ENCODE data around the gene TTN.

TTN gene

DNA sequence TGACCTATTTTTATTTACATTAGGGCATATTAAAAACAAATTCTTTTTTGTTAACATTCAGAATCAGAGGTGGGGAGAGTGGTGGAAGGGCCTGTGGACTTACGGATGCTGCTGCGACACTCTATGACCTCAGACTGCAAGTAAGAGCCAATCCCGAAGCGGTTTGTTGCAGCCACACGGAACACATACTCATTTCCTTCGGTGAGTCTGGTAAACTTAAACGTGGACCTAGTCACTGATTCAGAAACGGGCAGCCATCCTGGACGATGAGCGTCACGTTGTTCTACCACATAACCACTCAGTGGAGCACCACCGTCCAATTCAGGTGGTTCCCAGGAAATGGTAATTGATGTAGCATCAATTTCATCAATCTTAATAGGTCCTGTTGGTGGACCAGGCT is 265.1 kb downstream of the TTN start:
- H3K4me3 ChIP-seq (ENCODE audit: insufficient read length, low read depth) = no peak overlapping the region
- peaks cover 20% of the 10 kb centered on the region for H3K36me3 ChIP-seq (ENCODE audit: insufficient read depth, insufficient read length, low read length)
- TF ChIP-seq ZNF274 (IDR thresholded peaks at IDR 0.05; ENCODE audit: low read depth, low read length) (no peak), YY1 (IDR thresholded peaks at IDR 0.05; ENCODE audit: insufficient read depth, insufficient read length) (no peak), SUZ12 (IDR thresholded peaks at IDR 0.05; ENCODE audit: extremely low read depth, insufficient read depth, insufficient read length) (no peak)
- no peak overlapping the region for H3K9ac ChIP-seq (ENCODE audit: insufficient read length, low read depth)
- DNase-seq (ENCODE audit: low read depth, low spot score) = no peak
- H3K4me1 ChIP-seq (ENCODE audit: insufficient read depth, insufficient read length) = no peaks in the 10 kb centered on the region
- no peaks in the 10 kb centered on the region for H3K9me3 ChIP-seq (ENCODE audit: insufficient read depth, low read length)
- no peaks in the 10 kb centered on the region for H3K27me3 ChIP-seq (ENCODE audit: insufficient read depth, insufficient read length)

DNA sequence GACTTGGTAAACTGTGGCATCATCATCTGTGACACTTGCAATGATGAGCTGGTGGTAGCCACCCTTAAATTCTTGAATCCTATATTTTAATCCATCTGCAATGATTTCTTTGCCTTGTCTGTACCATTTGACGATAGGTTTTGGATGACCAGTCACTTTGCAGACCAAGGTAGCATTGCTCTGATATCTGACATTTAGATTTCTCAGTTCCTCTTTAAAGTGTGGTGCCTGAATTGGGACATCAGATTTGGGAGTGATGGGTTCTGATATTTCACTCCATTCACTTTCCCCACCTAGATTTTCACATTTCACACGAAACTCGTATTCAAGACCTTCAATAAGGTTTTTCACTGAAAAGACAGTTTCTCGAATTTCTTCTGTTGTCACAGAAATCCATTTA is 271.2 kb downstream of the TTN start:
- H3K36me3 ChIP-seq (ENCODE audit: insufficient read depth, insufficient read length, low read length) = peaks cover 18% of the 10 kb centered on the region

DNA sequence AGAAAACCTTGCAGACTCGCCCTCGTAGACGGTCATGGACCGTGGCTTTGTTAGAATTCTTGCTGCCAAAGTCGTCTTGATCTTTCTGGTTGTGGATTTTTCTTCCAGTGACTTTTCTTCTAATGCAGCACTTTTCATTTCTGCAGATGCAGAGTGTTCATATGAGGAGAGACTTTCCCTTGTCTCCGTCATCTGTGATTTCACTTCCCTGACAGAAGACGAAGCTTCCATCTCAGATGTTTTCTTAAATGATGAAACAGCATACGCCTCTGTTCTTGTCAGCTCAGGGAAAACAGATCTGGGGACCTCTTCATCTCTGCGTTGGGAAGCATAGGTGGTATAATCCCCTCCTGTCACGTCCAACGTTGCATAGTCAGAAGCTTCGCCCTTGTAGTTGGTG is 276.1 kb downstream of the TTN start:
- DNase-seq (ENCODE audit: low read depth, low spot score) = no peak
- H3K9me3 ChIP-seq (ENCODE audit: insufficient read depth, low read length) = no peaks in the 10 kb centered on the region
- H3K27me3 ChIP-seq (ENCODE audit: insufficient read depth, insufficient read length) = no peaks in the 10 kb centered on the region
- no peak overlapping the region for H3K9ac ChIP-seq (ENCODE audit: insufficient read length, low read depth)
- H3K36me3 ChIP-seq (ENCODE audit: insufficient read depth, insufficient read length, low read length) = peaks cover 6% of the 10 kb centered on the region
- no peak overlapping the region for H3K4me3 ChIP-seq (ENCODE audit: insufficient read length, low read depth)
- H3K4me1 ChIP-seq (ENCODE audit: insufficient read depth, insufficient read length) = no peaks in the 10 kb centered on the region
- no peak for TF ChIP-seq ZNF274 (IDR thresholded peaks at IDR 0.05; ENCODE audit: low read depth, low read length)
- TF ChIP-seq YY1 (IDR thresholded peaks at IDR 0.05; ENCODE audit: insufficient read depth, insufficient read length) = no peak

More for the DNA sequence above, 271.2 kb downstream of the TTN start:
- H3K4me1 ChIP-seq (ENCODE audit: insufficient read depth, insufficient read length) = no peaks in the 10 kb centered on the region
- H3K9me3 ChIP-seq (ENCODE audit: insufficient read depth, low read length) = no peaks in the 10 kb centered on the region
- H3K9ac ChIP-seq (ENCODE audit: insufficient read length, low read depth) = no peak overlapping the region
- H3K27me3 ChIP-seq (ENCODE audit: insufficient read depth, insufficient read length) = no peaks in the 10 kb centered on the region
- TF ChIP-seq YY1 (IDR thresholded peaks at IDR 0.05; ENCODE audit: insufficient read depth, insufficient read length) (no peak), ZNF274 (IDR thresholded peaks at IDR 0.05; ENCODE audit: low read depth, low read length) (no peak), SUZ12 (IDR thresholded peaks at IDR 0.05; ENCODE audit: extremely low read depth, insufficient read depth, insufficient read length) (no peak)
- no peak overlapping the region for H3K4me3 ChIP-seq (ENCODE audit: insufficient read length, low read depth)
- DNase-seq (ENCODE audit: low read depth, low spot score) = no peak

DNA sequence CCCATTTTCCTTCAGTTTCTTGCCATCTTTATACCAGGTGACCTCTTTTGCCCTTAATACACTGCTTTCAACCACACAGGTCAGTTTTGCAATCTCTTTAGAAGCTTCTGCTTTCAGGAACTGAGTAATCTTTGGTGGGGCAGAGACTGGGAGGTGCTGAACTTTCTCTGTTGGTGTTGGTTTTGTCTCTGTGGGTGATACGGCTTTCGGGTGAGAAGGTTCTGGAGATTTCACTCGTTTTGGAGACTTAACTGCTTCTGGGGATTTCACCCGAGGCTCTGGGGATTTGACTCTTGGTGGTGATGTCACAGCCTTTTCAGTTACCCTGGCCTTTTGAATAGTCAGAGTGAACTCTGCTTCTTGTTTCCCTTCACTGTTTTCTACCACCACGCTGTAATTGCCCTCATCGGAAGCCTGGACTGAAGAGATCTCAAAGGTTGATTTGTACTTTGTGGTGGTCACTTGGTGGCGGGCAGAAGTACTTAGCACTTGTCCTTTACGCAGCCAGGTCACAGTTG is 276.5 kb downstream of the TTN start:
- H3K27me3 ChIP-seq (ENCODE audit: insufficient read depth, insufficient read length) = no peaks in the 10 kb centered on the region
- H3K4me3 ChIP-seq (ENCODE audit: insufficient read length, low read depth) = no peak overlapping the region
- no peaks in the 10 kb centered on the region for H3K9me3 ChIP-seq (ENCODE audit: insufficient read depth, low read length)
- no peak overlapping the region for H3K9ac ChIP-seq (ENCODE audit: insufficient read length, low read depth)
- no peak for DNase-seq (ENCODE audit: low read depth, low spot score)
- TF ChIP-seq ZNF274 (IDR thresholded peaks at IDR 0.05; ENCODE audit: low read depth, low read length) = no peak
- no peak for TF ChIP-seq SUZ12 (IDR thresholded peaks at IDR 0.05; ENCODE audit: extremely low read depth, insufficient read depth, insufficient read length)
- TF ChIP-seq YY1 (IDR thresholded peaks at IDR 0.05; ENCODE audit: insufficient read depth, insufficient read length) = no peak
- no peaks in the 10 kb centered on the region for H3K4me1 ChIP-seq (ENCODE audit: insufficient read depth, insufficient read length)
- peaks cover 4% of the 10 kb centered on the region for H3K36me3 ChIP-seq (ENCODE audit: insufficient read depth, insufficient read length, low read length)

DNA sequence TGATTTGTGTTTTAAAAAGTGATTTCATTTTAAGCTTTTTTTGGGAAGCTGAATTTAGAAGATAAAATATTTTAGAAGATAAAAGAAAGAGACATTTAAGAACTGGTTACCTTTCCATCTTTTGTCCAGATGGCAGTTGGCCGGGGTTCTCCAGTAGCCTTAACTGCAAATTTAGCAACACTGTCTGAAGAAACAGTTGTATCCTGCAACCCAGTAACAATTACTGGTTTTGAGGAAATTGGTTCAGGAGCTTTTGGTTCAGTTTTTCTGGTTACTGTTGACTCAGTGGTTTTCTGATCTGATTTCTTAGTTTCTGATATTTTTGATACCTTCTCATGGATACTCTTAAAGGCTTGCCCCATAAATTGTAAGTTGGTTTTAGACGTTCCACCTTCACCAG is 277.1 kb downstream of the TTN start:
- DNase-seq (ENCODE audit: low read depth, low spot score) = no peak
- Histone ChIP-seq H3K36me3 (ENCODE audit: insufficient read depth, insufficient read length, low read length) (peaks cover 4% of the 10 kb centered on the region), H3K4me3 (ENCODE audit: insufficient read length, low read depth) (no peak overlapping the region), H3K4me1 (ENCODE audit: insufficient read depth, insufficient read length) (no peaks in the 10 kb centered on the region), H3K27me3 (ENCODE audit: insufficient read depth, insufficient read length) (no peaks in the 10 kb centered on the region), H3K9me3 (ENCODE audit: insufficient read depth, low read length) (no peaks in the 10 kb centered on the region), H3K9ac (ENCODE audit: insufficient read length, low read depth) (no peak overlapping the region)
- no peak for TF ChIP-seq YY1 (IDR thresholded peaks at IDR 0.05; ENCODE audit: insufficient read depth, insufficient read length)
- TF ChIP-seq ZNF274 (IDR thresholded peaks at IDR 0.05; ENCODE audit: low read depth, low read length) = no peak
- no peak for TF ChIP-seq SUZ12 (IDR thresholded peaks at IDR 0.05; ENCODE audit: extremely low read depth, insufficient read depth, insufficient read length)

DNA sequence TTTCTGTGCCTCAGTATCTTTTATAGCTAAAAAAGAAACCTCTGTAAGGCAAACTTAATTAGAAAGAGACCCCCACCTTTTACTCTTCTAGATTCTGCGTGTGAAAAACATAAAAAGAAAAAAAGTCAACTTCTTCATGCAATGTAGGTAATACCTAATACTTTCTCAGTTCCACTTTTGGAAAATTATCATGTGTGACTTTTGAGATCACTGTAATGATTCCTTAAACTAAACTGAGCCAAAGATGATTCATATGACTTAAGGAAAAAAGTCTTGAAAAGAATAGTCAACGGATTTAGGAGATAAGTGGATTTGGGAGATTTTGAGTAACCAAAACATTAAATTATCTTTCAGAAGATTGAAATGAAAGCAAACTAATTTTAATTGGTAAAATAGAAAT is 278.0 kb downstream of the TTN start:
- peaks cover 4% of the 10 kb centered on the region for H3K36me3 ChIP-seq (ENCODE audit: insufficient read depth, insufficient read length, low read length)
- no peak for DNase-seq (ENCODE audit: low read depth, low spot score)

DNA sequence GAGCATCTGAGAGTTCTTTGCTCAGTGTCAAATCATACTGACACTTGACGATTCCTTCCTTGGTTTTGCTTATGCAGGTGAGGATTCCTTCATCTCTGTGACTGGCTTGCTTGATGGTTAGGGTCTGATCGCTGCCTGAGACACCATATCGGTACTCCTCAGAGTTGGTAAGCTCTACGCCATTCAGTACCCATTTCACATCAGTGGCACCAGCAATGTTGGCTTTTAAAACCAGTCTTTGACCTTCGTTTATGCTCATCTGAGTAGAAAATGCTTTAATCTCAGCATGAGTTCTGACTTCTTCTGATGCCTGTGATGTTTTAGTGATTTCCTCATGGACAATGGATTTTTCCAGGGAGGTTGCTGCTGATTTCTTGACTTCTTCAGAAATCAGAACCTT is 278.6 kb downstream of the TTN start:
- no peaks in the 10 kb centered on the region for H3K4me1 ChIP-seq (ENCODE audit: insufficient read depth, insufficient read length)
- no peak overlapping the region for H3K4me3 ChIP-seq (ENCODE audit: insufficient read length, low read depth)
- DNase-seq (ENCODE audit: low read depth, low spot score) = no peak
- H3K27me3 ChIP-seq (ENCODE audit: insufficient read depth, insufficient read length) = no peaks in the 10 kb centered on the region
- no peak overlapping the region for H3K9ac ChIP-seq (ENCODE audit: insufficient read length, low read depth)
- H3K36me3 ChIP-seq (ENCODE audit: insufficient read depth, insufficient read length, low read length) = peaks cover 4% of the 10 kb centered on the region
- no peak for TF ChIP-seq SUZ12 (IDR thresholded peaks at IDR 0.05; ENCODE audit: extremely low read depth, insufficient read depth, insufficient read length)
- TF ChIP-seq ZNF274 (IDR thresholded peaks at IDR 0.05; ENCODE audit: low read depth, low read length) = no peak
- no peak for TF ChIP-seq YY1 (IDR thresholded peaks at IDR 0.05; ENCODE audit: insufficient read depth, insufficient read length)
- no peaks in the 10 kb centered on the region for H3K9me3 ChIP-seq (ENCODE audit: insufficient read depth, low read length)

More for the DNA sequence above, 278.0 kb downstream of the TTN start:
- Histone ChIP-seq H3K9me3 (ENCODE audit: insufficient read depth, low read length) (no peaks in the 10 kb centered on the region), H3K4me3 (ENCODE audit: insufficient read length, low read depth) (no peak overlapping the region), H3K9ac (ENCODE audit: insufficient read length, low read depth) (no peak overlapping the region), H3K27me3 (ENCODE audit: insufficient read depth, insufficient read length) (no peaks in the 10 kb centered on the region), H3K4me1 (ENCODE audit: insufficient read depth, insufficient read length) (no peaks in the 10 kb centered on the region)
- TF ChIP-seq SUZ12 (IDR thresholded peaks at IDR 0.05; ENCODE audit: extremely low read depth, insufficient read depth, insufficient read length) = no peak
- TF ChIP-seq ZNF274 (IDR thresholded peaks at IDR 0.05; ENCODE audit: low read depth, low read length) = no peak
- TF ChIP-seq YY1 (IDR thresholded peaks at IDR 0.05; ENCODE audit: insufficient read depth, insufficient read length) = no peak

All from NT2/D1 (cell line).